ENCODE measurements around the gene SURF6.

DNA sequence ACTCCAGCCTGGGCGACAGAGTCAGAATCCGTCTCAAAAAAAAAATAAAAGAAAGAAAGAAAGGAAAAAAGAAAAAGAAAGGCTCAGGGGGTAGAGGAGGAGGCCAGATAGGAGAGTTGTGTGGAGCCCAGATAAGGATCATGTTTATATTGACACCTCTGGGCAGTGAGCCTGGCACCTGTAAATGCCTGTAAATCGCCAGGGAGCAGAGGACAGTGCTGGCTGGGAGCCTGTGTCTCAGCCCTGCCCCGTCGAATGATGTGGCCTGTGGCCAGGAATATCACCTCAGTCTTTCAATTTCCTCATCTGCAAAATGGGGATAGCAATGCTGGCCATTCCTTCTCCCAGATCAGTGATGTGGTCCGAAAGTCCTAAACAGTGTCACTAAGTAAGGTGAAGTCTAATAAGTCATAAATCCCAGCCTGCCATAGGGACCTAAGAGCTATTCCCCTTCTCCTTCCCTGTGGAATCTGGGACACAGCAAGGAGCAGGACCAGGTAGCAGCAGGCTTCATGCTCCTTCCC lies 50.7 kb downstream of the SURF6 start:
- TF ChIP-seq FOXA1 (IDR thresholded peaks at IDR 0.05) (no peak), SP1 (IDR thresholded peaks at IDR 0.05) (no peak), LEF1 (IDR thresholded peaks at IDR 0.05; ENCODE audit: borderline replicate concordance) (no peak), NFRKB (IDR thresholded peaks at IDR 0.05) (no peak), ELF4 (IDR thresholded peaks at IDR 0.05) (no peak), HDGF (IDR thresholded peaks at IDR 0.05; ENCODE audit: borderline replicate concordance) (no peak)

Measured in HEK293T (cell line).